HK-2 (cell line): Measurements from ENCODE around the gene CHAT.

Source experiments
- DNase-seq: peaks from one replicate; pipeline ENCODE4 v3.0.0-alpha.2; 2018; ENCODE audit not compliant: unreplicated experiment

CHAT gene

GRCh38 chr10:49612513-49613164 lies 1.2 kb upstream of the CHAT start:
- no peak for DNase-seq

- DNase-seq, result no peak
These were observed 514 bp upstream of the CHAT start for GRCh38 chr10:49613165-49613881.

- no peak for DNase-seq
These were observed 683 bp downstream of the CHAT start for GRCh38 chr10:49614242-49615198.

- no peak for DNase-seq
These were observed 1.4 kb downstream of the CHAT start for GRCh38 chr10:49615213-49615612.

GRCh38 chr10:49615721-49616120 lies 1.9 kb downstream of the CHAT start:
- no peak for DNase-seq

GRCh38 chr10:49616421-49617101 lies 2.7 kb downstream of the CHAT start:
- DNase-seq, result no peak

- DNase-seq, result no peak
These were observed 3.5 kb downstream of the CHAT start for GRCh38 chr10:49617121-49618020.

- no peak for DNase-seq
These were observed 5.0 kb downstream of the CHAT start for GRCh38 chr10:49618821-49619220.

GRCh38 chr10:49619613-49620012 lies 5.8 kb downstream of the CHAT start:
- no peak for DNase-seq

GRCh38 chr10:49620286-49620810 lies 6.5 kb downstream of the CHAT start:
- DNase-seq, result no peak

- DNase-seq, result no peak
These were observed 7.1 kb downstream of the CHAT start for GRCh38 chr10:49620841-49621378.

- no peak for DNase-seq
These were observed 7.7 kb downstream of the CHAT start for GRCh38 chr10:49621561-49621960.

GRCh38 chr10:49622426-49623425 lies 8.9 kb downstream of the CHAT start:
- DNase-seq, result no peak

GRCh38 chr10:49624629-49625028 lies 10.8 kb downstream of the CHAT start:
- no peak for DNase-seq

- no peak for DNase-seq
These were observed 11.6 kb downstream of the CHAT start for GRCh38 chr10:49625411-49625810.

GRCh38 chr10:49627038-49627437 lies 13.2 kb downstream of the CHAT start:
- no peak for DNase-seq

- DNase-seq, result no peak
These were observed 13.9 kb downstream of the CHAT start for GRCh38 chr10:49627644-49628247.

GRCh38 chr10:49628599-49628998 lies 14.8 kb downstream of the CHAT start:
- DNase-seq, result no peak
